H1 (cell line): ENCODE data around the gene CPM. TPM values are rescaled to one million over a fixed set of nuclear protein-coding genes. Genes with fewer than 3 reads are reported as not detected.

Experiments
- CTCF ChIA-PET: fragments of 300-600 bp; sonication (Branson Sonifier 250); formaldehyde crosslinking; loops from one replicate; lab custom pipeline; 2021; ENCODE audit not compliant: partially characterized antibody; lab: Charles Lee
- POLR2A ChIA-PET: fragments of 300-600 bp; sonication (Branson Sonifier 250); formaldehyde crosslinking; loops from one replicate; lab custom pipeline; 2021; ENCODE audit warnings: inconsistent platforms; ENCODE audit not compliant: partially characterized antibody; lab: Charles Lee
- DNase-seq, 2 experiments: peaks; one replicate each; pipeline versions ENCODE4 v3.0.0 to v3.0.0-alpha.2; 2010 to 2022; ENCODE audit warnings: low spot score in 2 of 2, low read depth in 1 of 2, mixed read lengths in 1 of 2
- FAIRE-seq: peaks from 2 replicates; lab custom pipeline; 2011; peaks lifted over from hg19 to GRCh38; lab: Jason Lieb, UNC
- H2AFZ ChIP-seq: 2 replicates; pipeline ENCODE4 v1.8.1; 2012; ENCODE audit warnings: low read length, inconsistent platforms
- H2AK5ac ChIP-seq: 2 replicates; pipeline ENCODE4 v1.6.1; 2013; ENCODE audit warnings: low read depth, low read length
- H2BK120ac ChIP-seq: replicated peaks from 2 replicates; pipeline ENCODE3; 2013; ENCODE audit warnings: low read depth, low read length, inconsistent platforms
- H2BK12ac ChIP-seq: 2 replicates; pipeline ENCODE4 v1.6.1; 2013; ENCODE audit warnings: low read depth, low read length
- H2BK15ac ChIP-seq: 2 replicates; pipeline ENCODE4 v1.6.1; 2013; ENCODE audit warnings: low read length
- H2BK20ac ChIP-seq: 2 replicates; pipeline ENCODE4 v1.6.1; 2013; ENCODE audit warnings: low read length
- H2BK5ac ChIP-seq: 2 replicates; pipeline ENCODE4 v1.6.1; 2013; ENCODE audit warnings: low read depth, low read length
- H3K14ac ChIP-seq: 2 replicates; pipeline ENCODE4 v1.6.1; 2013; ENCODE audit warnings: inconsistent platforms; ENCODE audit not compliant: insufficient read length
- H3K18ac ChIP-seq: 2 replicates; pipeline ENCODE4 v1.6.1; 2013; ENCODE audit warnings: low read length; ENCODE audit errors: extremely low read depth
- H3K23ac ChIP-seq: 2 replicates; pipeline ENCODE4 v1.6.1; 2013; ENCODE audit warnings: inconsistent platforms; ENCODE audit not compliant: insufficient read length
- H3K23me2 ChIP-seq: 2 replicates; pipeline ENCODE4 v1.6.1; 2013; ENCODE audit warnings: low read depth, low read length
- H3K27ac ChIP-seq: 2 replicates; pipeline ENCODE4 v1.6.1; 2011; ENCODE audit warnings: low read depth, low read length, inconsistent platforms
- H3K27me3 ChIP-seq, 4 experiments: replicated peaks in 1 of 4; 1 replicate in 1 of 4; 2 replicates in 3 of 4; pipeline versions ENCODE4 v1.6.1 to v1.8.1; 2011 to 2013; ENCODE audit warnings: low read length in 3 of 4, mild to moderate bottlenecking in 3 of 4, inconsistent platforms in 2 of 4, mixed read lengths in 2 of 4, moderate library complexity in 1 of 4; ENCODE audit not compliant: control insufficient read depth in 3 of 4, insufficient read depth in 3 of 4; ENCODE audit errors: extremely low read depth in 1 of 4
- H3K36me3 ChIP-seq, 4 experiments: 2 replicates each; pipeline versions ENCODE4 v1.6.1 to v1.8.1; 2011 to 2013; ENCODE audit warnings: mild to moderate bottlenecking in 4 of 4, low read length in 3 of 4, moderate library complexity in 2 of 4, control low read depth in 1 of 4, inconsistent platforms in 1 of 4; ENCODE audit not compliant: insufficient read depth in 4 of 4, control insufficient read depth in 2 of 4
- H3K4ac ChIP-seq: replicated peaks from 2 replicates; pipeline ENCODE3; 2013; ENCODE audit warnings: low read length, low read depth, mixed read lengths, inconsistent platforms; ENCODE audit not compliant: insufficient read length
- H3K4me1 ChIP-seq, 4 experiments: replicated peaks in 1 of 4; 1 replicate in 1 of 4; 2 replicates in 3 of 4; pipeline versions ENCODE4 v1.6.1 to v1.8.1; 2011 to 2013; ENCODE audit warnings: low read length in 3 of 4, inconsistent platforms in 2 of 4, mixed read lengths in 1 of 4; ENCODE audit not compliant: insufficient read depth in 4 of 4, control insufficient read depth in 3 of 4
- H3K4me2 ChIP-seq, 2 experiments: 2 replicates each; pipeline versions ENCODE4 v1.6.1 to v1.8.1; 2011 to 2013; ENCODE audit warnings: low read depth in 2 of 2, low read length in 2 of 2, control low read depth in 1 of 2, inconsistent platforms in 1 of 2, mild to moderate bottlenecking in 1 of 2; ENCODE audit not compliant: insufficient read depth in 1 of 2
- H3K4me3 ChIP-seq, 4 experiments: fragments of 200-600, 300-600 bp in 1 of 4; sonication (generic), shearing (Covaris generic), sonication (Bioruptor Twin) in 1 of 4; 2 replicates each; pipeline versions ENCODE4 v1.5.1 to v1.8.1; 2011 to 2016; ENCODE audit warnings: low read length in 4 of 4, low read depth in 3 of 4, control low read depth in 2 of 4, inconsistent platforms in 2 of 4, mild to moderate bottlenecking in 2 of 4, mixed read lengths in 1 of 4, moderate library complexity in 1 of 4; ENCODE audit not compliant: insufficient read depth in 2 of 4; ENCODE audit errors: extremely low read depth in 1 of 4
- H3K56ac ChIP-seq: replicated peaks from 2 replicates; pipeline ENCODE3; 2013; ENCODE audit warnings: low read depth, mild to moderate bottlenecking, mixed read lengths, low read length, inconsistent platforms; ENCODE audit not compliant: insufficient read length
- H3K79me1 ChIP-seq: 2 replicates; pipeline ENCODE4 v1.6.1; 2013; ENCODE audit warnings: low read depth, low read length, control low read depth
- H3K79me2 ChIP-seq, 2 experiments: 2 replicates each; pipeline versions ENCODE4 v1.6.1 to v1.8.1; 2012 to 2013; ENCODE audit warnings: low read length in 2 of 2, mild to moderate bottlenecking in 2 of 2, inconsistent platforms in 1 of 2; ENCODE audit not compliant: insufficient read depth in 2 of 2, control insufficient read depth in 1 of 2
- H3K9ac ChIP-seq, 4 experiments: replicated peaks in 1 of 4; 1 replicate in 1 of 4; 2 replicates in 3 of 4; pipeline versions ENCODE4 v1.6.1 to v1.8.1; 2011 to 2013; ENCODE audit warnings: low read depth in 3 of 4, low read length in 3 of 4, control low read depth in 2 of 4, mild to moderate bottlenecking in 2 of 4, moderate library complexity in 2 of 4, inconsistent platforms in 1 of 4; ENCODE audit errors: extremely low read depth in 1 of 4
- H3K9me3 ChIP-seq, 2 experiments: 2 replicates each; pipeline versions ENCODE4 v1.6.1 to v1.8.1; 2012 to 2013; ENCODE audit warnings: mild to moderate bottlenecking in 2 of 2, moderate library complexity in 2 of 2, control low read depth in 1 of 2, inconsistent platforms in 1 of 2, low read depth in 1 of 2, low read length in 1 of 2, mixed read lengths in 1 of 2; ENCODE audit not compliant: insufficient read depth in 2 of 2
- H4K20me1 ChIP-seq, 2 experiments: replicated peaks in 1 of 2; 2 replicates each; pipeline versions ENCODE3 to v1.8.1; 2011 to 2013; ENCODE audit warnings: inconsistent platforms in 2 of 2, low read length in 2 of 2, mild to moderate bottlenecking in 1 of 2; ENCODE audit not compliant: insufficient read depth in 2 of 2, control insufficient read depth in 1 of 2
- H4K5ac ChIP-seq: 2 replicates; pipeline ENCODE4 v1.6.1; 2013; ENCODE audit warnings: low read length, low read depth, mixed read lengths, inconsistent platforms; ENCODE audit not compliant: insufficient read length
- H4K8ac ChIP-seq: 2 replicates; pipeline ENCODE4 v1.8.0; 2013; ENCODE audit warnings: mild to moderate bottlenecking, moderate library complexity, low read length, inconsistent platforms; ENCODE audit not compliant: insufficient read depth; ENCODE audit errors: extremely low read depth
- H4K91ac ChIP-seq: replicated peaks from 2 replicates; pipeline ENCODE3; 2013; ENCODE audit warnings: low read length, mixed read lengths, inconsistent platforms; ENCODE audit not compliant: insufficient read length
- CTBP2 ChIP-seq: IDR thresholded peaks from 2 replicates; pipeline ENCODE4 v1.7.0; 2011; ENCODE audit warnings: borderline replicate concordance, mild to moderate bottlenecking, moderate library complexity, mixed read lengths, low read length; ENCODE audit not compliant: insufficient read depth, insufficient read length
- KDM1A ChIP-seq: fragments of 200-600, 300-600 bp; sonication (generic); IDR thresholded peaks from 2 replicates; pipeline ENCODE4 v1.7.1; 2016; ENCODE audit warnings: mild to moderate bottlenecking, low read length, borderline replicate concordance
- KDM4A ChIP-seq: IDR thresholded peaks from one replicate; pipeline ENCODE4 v1.7.1; 2012; ENCODE audit warnings: low read depth, mild to moderate bottlenecking, moderate library complexity, low read length, inconsistent platforms; ENCODE audit not compliant: severe bottlenecking
- KDM5A ChIP-seq: fragments of 200-600 bp; IDR thresholded peaks from 2 replicates; pipeline ENCODE4 v1.7.1; 2012; ENCODE audit warnings: mild to moderate bottlenecking, low read length, inconsistent platforms, mixed read lengths
- SIN3A ChIP-seq, 2 experiments: IDR thresholded peaks in 1 of 2; conservative IDR thresholded peaks in 1 of 2; 2 replicates each; pipeline ENCODE4 v1.6.1; 2011 to 2012; ENCODE audit warnings: low read length in 2 of 2, improper control_type of control experiment in 1 of 2, low read depth in 1 of 2, mild to moderate bottlenecking in 1 of 2
- WGBS, 2 experiments: shearing (Covaris generic) in 1 of 2; methylation state at CpG; one replicate each; pipeline versions ENCODE4 v1.1.6 to v1.1.7; 2013 to 2015; ENCODE audit warnings: low lambda C conversion rate in 2 of 2, mixed read lengths in 2 of 2, inconsistent platforms in 1 of 2, low coverage in 1 of 2, missing lambda C conversion rate in 1 of 2; ENCODE audit not compliant: insufficient replicate concordance in 2 of 2, insufficient coverage in 1 of 2, insufficient read length in 1 of 2; ENCODE audit errors: extremely low coverage in 1 of 2, missing lambda C conversion rate in 1 of 2; 5-methylcytosine and 5-hydroxymethylcytosine counted together
- polyA plus RNA-seq, 7 experiments: library from polyadenylated mRNA; depleted of rRNA in 3 of 7; stranded (reverse) in 5 of 7; unstranded in 2 of 7; fragments of >200 nt in 5 of 7; fragments of 200-250 nt in 2 of 7; gene quantifications; 1 replicate in 5 of 7; 2 replicates in 1 of 7; 4 replicates in 1 of 7; pipeline versions ENCODE4 v1.2.1 to v1.2.3, GENCODE V29; 2011 to 2013; ENCODE audit warnings: missing spikeins in 2 of 7, mixed read lengths in 2 of 7
- total RNA-seq: library from RNA; stranded (reverse); fragmentation: NEBNext Ultra II Directional; extraction: Animal tissue kit (Norgen Biotek cat#: 25700); gene quantifications from 2 replicates; pipeline ENCODE4 v1.2.1, GENCODE V29; 2021

Gene CPM
- total and polyA plus RNA-seq, 2 of the 8 experiments (the other 6 are each of a cell fraction or from before 2014, with no cell fraction given) = 0.33 to 3.1 TPM

DNA sequence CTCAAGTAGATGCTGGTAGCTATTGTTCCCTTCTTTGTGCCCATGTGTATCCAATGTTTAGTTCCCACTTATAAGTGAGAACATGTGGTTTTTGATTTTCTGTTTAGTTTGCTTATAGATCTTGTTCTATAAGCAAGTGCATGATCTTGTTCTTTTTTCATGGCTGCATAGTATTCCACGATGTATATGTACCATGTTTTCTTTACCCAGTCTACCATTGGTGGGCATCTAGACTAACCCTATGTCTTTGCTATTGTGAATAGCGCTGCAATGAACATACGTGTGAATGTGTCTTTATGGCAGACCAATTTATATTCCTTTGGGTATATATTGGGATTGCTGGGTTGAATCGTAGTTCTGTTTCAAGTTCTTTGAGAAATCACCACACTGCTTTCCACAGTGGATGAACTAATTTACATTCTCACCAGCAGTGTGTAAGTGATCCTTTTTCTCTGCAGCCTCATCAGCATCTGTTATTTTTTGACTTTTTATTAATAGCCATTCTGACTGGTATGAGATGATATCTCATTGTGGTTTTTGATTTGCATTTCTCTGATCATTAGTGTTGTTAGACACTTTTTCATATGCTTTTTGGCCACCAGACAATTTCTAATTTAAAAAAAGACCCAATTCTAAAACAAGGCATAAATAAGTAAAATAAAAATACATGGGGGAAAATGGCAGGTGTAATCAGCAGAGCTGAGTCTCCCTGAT is 50.6 kb downstream of the CPM start:
- H4K8ac ChIP-seq = no peak overlapping the region
- no peaks in the 10 kb centered on the region for H3K4me1 ChIP-seq
- no peak overlapping the region for H4K91ac ChIP-seq
- H3K23ac ChIP-seq = no peak overlapping the region
- 94% methylated on average over 4 of the region's 4 CpGs; no CpG with 5 or more reads in 1 of the 2 experiments for WGBS, 2 experiments
- H3K18ac ChIP-seq = no peak overlapping the region
- H3K14ac ChIP-seq = no peak overlapping the region
- H3K4ac ChIP-seq = no peak overlapping the region
- H3K4me3 ChIP-seq = no peak overlapping the region
- no peak overlapping the region for H3K27ac ChIP-seq
- no peak overlapping the region for H2BK5ac ChIP-seq
- H2AK5ac ChIP-seq = no peak overlapping the region
- FAIRE-seq (no peak), DNase-seq (no peak)
- no peaks in the 10 kb centered on the region for H3K36me3 ChIP-seq
- ChIA-PET POLR2A (no interaction called here), CTCF (interaction anchor here (0.7 to 1.0 kb wide), 2 partner anchors 11 to 15 kb away, joined by 3 read pairs; no protein-coding TSS in a partner anchor)
- no peak overlapping the region for H2BK15ac ChIP-seq
- TF ChIP-seq SIN3A (conservative IDR thresholded peaks at IDR 0.05 in 1 of 2, IDR thresholded peaks at IDR 0.05 in 1 of 2; ENCODE audit: low read depth in 1 of 2, low read length in 2 of 2) (no peak), KDM1A (peak; percentile 74; the same call in 1 of the 2 replicates), CTBP2 (no peak), KDM5A (no peak), KDM4A (no peak)
- no peak overlapping the region for H2BK12ac ChIP-seq
- no peaks in the 10 kb centered on the region for H4K20me1 ChIP-seq
- H2BK120ac ChIP-seq = no peak overlapping the region
- no peaks in the 10 kb centered on the region for H3K23me2 ChIP-seq
- H3K56ac ChIP-seq = no peak overlapping the region
- no peak overlapping the region for H2BK20ac ChIP-seq
- no peaks in the 10 kb centered on the region for H3K79me1 ChIP-seq
- H3K27me3 ChIP-seq = no peaks in the 10 kb centered on the region
- no peak overlapping the region for H3K4me2 ChIP-seq
- H3K9me3 ChIP-seq = peaks cover 0 to 4% of the 10 kb centered on the region in 2 experiments; a peak in 1 of 4 replicates
- H2AFZ ChIP-seq = no peak overlapping the region
- no peaks in the 10 kb centered on the region for H3K79me2 ChIP-seq
- H3K9ac ChIP-seq = no peak overlapping the region
- H4K5ac ChIP-seq = no peak overlapping the region
